ENCODE data around the gene JPH4.

JPH4 gene

DNA sequence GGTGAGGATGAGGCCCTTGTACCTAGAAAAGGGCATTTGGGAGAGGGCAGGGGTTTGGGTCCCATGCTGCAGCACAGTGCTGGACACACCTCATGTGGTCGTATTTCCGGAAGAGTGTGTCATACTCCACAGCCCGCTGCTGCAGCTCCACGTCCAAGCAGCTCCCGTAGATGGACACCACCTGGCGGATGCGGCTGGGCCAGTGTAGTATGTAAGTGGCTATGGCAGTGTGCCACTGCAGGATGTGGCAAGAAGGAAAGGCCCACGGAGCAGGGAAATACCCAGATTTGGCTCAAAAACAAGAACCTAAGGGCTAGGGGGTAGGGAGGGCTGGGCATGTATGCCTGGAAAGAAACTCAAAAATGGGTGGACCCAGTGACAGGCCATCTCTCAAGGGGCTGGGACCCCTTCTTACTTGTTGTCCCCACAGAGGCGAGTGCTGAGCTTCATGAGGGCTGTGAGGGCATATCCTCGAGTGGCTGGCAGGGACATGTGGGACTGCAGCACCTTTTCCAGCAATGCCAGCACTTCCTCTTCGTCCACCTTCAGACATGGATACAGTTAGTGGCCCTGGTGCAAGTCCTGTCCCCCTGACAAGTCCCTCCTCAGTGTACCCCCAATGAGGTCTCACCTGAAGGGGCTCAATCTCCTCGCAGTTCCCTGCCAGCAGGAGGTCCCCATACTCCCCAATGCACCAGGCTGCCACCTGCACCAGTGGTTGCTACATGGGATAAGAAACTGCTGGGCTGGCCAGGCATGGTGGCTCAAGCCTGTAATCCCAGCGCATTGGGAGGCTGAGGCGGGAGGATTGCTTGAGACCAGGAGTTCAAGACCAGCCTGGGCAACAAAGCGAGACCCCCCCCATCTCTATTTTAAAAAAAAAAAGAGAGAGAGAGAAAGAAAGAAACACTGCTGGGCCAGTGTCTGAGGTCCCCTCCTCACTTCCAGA lies 16.4 kb downstream of the JPH4 start:
- DNase-seq = no peak

DNA sequence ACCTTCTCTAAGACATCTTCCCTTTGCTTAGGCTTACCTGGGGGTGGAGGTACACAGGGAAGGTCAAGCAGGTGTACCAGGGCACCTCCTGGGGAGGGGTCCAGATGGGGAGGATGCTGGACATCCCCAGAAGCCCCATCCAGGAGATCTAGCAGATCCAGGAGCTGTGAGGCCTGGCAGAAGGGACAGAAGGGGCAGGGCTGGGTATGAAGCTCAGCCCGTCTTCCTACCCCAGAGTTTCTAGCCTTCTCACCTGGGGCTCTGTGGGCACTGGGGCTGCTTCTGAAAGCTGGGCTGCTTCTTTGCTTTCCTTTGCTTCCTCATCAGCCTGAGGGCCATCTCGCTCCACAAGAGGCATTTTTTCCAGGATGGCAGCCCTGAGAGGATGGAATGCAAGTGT lies 17.3 kb downstream of the JPH4 start:
- no peak for DNase-seq

DNA sequence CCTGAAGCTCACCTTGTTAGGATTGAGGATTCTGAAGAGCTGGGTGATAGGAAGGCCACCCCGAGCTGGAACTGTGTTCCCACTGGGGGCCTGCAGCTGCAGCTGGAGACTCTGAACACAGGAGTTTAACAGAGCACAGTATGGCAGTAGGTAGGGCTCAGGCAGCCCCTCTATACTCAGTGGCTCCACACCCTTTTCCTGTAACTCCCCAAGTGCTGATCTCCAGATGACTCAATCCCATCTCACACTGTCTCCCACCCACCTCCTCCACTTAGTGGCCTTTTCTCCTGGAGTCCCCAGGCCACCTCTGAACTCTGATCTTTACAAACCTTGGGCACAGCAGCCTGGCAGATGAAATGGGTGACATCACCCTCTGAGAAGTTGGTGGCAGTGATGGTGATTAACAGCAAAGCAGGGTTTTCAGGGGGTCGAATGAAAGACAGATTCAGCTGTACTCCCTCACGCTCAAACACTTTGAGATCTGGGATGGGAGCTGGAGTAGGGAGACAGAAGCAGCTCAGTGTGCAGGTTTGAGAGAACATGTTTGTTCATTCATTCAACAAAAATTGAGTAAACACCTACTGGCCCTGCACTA lies 18.6 kb downstream of the JPH4 start:
- no peak for DNase-seq

DNA sequence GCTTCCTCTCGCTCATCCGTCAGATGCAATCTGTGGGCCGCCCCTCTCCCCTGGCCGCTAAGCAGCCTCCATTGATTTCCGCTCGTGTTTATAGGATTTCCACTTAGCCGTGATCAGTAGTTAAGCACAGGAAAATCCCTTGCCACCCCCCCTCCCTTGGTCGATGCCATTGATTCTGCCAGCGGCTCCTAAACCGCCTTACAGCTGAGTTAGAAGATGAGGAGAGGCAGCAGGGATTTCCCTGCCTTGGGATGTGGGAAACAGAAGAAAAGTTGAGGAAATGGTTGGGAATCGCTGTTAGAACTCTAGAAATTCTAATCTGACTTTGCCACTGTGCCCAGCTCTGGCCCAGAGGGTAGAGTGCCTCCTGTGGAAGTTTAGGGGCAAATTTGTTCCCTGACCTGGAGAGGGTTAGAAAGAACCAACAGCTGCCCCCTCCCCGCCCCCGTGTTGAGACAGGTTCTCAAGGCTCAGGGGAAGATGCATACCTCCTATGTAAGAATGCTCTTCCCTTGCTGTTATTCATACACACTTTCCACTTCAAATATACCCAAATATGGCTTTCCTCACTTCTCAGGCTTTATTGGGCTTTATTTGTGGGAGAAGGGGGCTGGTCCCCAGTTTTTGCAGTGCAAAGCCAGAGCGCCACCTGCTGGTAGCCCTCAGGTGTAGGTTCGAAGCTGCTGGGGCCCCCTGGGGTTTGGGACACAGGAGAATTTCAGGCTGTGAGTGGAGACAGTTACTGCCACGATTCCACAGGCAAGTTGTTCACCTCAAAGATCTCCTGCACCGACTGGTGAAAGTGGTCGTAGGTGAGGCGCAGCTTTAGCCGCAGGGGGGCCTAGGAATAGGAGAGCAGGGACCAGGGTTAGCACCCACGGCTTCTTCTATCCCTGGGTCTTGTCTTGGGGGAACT lies 19.3 kb downstream of the JPH4 start:
- peak; percentile 78 for DNase-seq

DNA sequence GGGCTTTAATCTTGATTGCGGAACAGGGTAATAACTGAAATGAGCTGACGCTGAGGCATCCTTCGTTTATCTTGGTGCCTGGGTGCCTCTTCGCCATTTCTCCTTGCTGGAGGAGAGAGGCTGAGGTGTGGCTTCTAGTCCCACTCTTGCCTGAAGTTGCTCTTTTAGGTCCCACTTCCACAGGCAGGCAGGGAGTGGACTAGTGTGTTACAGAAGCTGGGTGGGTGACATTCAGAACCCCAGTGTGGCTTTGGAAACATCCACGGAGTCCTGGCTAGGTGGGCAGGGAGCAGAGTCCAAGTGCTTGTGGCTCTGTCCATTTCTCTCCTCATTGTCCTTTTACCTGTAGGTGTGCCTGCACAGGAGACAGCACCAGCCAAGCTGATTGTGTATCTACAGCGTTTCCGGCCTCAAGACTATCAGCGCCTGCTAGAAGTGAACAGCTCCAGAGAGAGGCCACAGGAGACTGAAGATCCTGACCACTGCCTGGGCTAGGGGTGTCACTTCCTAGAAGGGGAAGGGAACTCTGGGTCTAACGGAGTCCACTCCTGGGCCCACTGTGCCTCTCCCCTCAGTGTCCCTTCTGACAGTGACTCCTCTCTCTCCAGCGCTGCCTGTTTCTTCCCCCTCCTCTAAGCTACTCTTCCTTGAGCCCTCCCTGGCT lies 20.1 kb downstream of the JPH4 start:
- no peak for DNase-seq

DNA sequence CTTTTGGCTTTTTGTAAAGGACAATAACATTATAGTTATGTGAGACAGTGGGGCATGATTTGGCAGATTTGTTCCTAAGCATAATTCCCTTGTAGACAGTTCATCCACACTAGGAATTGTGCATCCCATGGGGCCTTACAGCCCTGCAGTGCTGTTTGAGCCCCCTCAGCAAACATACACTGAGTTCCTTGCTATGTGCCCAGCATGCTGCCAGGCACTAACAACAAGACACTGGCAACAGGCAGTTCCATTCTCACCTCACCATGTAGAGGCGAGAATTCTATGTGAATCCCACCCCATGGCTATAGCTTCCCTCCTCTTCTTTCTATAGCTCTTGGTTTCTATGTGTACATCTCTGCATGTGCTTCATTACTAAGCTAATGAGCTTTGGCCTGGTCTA lies 20.6 kb downstream of the JPH4 start:
- DNase-seq = no peak

DNA sequence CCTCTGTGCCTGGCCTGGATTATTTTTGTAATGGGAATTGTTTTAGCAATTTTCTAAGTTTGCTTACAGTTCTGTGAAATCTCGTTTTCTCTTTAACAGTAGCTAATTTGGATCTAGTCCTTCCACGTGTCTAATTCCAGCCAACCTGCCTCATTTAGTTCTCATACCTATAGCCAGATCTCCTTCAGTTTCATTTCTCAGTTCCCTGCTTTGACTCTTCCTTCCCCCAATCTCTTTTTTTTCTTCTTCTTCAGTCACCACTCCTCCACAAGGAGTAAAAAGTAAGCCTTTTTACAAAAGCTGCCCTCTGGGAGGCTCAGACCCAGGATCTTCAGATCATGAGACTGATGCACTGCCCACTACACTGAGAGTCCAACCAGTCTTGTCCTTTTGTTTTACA lies 21.1 kb downstream of the JPH4 start:
- no peak for DNase-seq

DNA sequence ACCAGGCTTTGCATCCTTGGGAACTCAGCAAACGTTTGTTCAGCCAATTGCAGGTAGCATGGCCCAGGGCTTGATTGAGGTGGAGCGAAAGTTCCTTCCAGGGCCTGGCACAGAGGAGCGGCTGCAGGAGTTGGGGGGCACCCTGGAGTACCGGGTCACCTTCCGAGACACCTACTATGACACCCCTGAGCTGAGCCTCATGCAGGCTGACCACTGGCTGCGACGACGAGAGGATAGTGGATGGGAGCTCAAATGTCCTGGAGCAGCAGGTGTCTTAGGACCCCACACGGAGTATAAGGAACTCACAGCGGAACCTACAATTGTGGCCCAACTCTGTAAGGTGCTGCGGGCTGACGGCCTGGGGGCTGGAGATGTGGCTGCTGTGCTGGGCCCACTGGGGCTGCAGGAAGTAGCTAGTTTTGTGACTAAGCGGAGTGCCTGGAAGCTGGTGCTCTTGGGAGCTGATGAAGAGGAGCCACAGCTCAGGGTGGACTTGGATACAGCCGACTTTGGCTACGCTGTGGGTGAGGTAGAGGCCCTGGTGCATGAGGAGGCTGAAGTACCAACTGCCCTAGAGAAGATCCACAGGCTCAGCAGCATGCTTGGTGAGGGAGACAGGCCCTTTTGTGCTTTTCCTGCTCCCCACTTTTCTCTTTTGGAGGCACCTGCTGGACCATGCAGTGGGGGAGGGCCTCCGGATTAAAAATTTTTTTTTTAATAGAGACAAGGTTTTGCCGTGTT lies 21.7 kb downstream of the JPH4 start:
- DNase-seq = no peak

DNA sequence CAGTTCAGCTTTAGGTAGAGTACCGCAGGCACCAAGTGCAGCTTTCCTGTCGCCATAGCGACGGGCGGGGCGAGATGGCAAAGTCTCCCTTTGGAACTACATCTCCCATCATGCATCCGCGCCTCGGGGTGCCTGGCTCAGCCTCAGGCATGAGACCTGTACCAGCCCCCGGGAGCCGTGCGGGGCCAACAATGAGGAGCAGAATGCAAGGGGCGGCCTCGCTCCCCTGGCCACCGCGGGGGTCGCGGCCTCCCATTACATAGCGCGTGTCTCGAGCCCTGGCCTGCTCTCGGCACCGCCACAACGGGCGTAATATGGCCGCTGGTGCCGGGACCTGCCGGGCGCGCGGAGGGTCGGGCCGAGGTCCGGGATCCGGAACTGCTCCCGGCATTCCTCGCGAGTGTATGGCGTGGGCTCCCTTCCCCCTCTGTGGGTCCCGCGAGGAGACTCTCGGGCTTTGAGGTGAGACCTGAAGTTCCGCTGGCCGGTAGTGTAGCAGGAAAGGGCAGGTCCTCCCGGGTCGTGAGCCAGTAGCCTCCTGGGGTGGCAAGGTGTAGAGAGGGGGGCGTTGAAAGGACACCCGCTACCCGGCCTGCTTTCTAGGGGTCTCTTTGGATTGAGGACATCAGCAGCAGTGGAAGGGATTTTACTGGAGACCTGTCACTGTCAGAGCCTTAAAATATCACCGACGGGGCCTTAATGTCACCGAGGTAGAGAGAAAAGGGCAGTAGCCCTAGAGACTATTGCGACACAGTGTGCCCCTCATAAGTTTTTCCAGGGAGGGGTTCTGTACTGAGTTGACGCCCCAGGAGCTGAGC lies 22.5 kb downstream of the JPH4 start, which contains the start of gene THTPA:
Gene THTPA, plus strand, starts transcription at position 390 of the 818 bp plus-strand sequence. CDS start 487 bp downstream, outside the sequence.
- DNase-seq = peak; percentile 94

DNA sequence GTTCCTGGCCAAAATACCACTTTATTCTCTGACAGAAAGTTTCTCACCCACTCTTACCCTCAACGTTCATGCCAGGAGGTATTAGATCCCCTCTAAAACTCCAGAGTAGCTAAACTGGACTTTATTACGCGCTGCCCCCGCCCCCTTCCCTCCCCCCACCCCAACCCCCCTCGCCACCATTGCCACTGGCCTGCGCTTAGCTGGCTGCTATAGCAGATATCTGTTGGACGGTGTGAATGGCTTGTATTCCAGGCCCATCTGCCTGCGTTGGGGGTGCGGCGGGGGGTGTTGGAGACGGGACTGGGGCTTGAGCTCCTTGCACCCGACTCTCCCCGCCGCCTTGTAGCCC lies 23.1 kb downstream of the JPH4 start:
- DNase-seq = no peak

DNA sequence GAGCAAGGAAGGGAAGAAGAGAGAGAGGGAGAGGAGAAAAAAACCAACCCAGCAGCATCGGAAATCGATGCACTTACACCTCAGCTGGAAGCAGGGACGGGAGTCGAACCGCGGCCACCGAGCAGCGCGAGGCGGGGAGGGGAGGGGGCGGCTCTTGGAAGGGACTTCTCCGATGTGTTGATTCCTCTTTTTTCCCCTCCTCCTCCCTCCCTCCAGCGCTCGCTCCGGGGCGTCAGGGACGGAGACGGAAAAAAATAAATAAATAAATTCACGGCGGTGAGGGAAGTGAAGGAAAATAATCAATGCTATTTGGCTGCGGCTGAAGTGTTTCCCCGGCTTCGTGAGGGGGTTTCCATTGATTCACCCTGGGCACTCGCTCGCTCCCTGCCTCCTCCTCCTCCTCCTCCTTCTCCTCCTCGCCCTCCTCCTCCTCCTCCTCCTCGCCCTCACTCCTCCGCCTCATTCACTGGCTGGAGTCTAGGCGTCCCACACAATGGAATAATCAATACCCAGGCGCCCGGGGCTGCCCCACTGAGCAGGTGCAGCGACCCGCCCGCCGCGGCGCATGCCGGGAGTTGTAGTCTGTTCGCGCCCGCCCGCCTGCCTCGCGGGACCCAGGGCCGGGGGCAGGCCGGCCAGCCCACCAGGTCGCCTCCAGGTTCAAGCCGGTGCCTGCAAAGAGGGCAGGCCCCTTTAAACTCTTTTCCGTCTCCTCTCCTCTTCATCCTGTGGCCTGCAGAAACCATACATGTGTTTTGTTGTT lies 27.1 kb downstream of the JPH4 start, which contains the start of gene ZFHX2:
Gene ZFHX2, minus strand, starts transcription at position 500 of the 763 bp plus-strand sequence. CDS start 16,440 bp downstream, outside the sequence.
- DNase-seq = peak; percentile 81

DNA sequence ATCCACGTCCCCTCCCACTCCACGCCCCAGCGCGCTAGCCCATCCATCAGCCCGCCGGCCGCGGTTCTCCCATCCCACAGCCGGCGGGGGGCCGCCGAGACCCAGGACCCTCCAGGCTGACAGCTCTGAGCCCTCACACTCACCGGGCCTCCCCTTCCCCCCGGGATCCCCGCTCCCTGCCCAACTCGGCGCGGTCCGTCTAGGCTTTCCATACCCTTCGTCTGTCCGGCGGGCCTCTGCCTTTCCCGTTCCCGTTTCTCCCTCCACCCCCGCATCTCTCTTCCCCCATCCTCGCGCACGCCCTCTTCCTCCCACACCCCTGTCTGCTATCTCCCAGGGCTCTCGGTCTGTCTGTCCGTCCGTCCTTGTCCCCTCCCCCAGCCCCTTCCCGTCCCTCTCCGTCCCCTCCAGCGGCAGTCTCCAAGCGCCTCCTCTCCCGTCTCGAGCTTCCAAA lies 27.8 kb downstream of the JPH4 start:
- DNase-seq = no peak

DNA sequence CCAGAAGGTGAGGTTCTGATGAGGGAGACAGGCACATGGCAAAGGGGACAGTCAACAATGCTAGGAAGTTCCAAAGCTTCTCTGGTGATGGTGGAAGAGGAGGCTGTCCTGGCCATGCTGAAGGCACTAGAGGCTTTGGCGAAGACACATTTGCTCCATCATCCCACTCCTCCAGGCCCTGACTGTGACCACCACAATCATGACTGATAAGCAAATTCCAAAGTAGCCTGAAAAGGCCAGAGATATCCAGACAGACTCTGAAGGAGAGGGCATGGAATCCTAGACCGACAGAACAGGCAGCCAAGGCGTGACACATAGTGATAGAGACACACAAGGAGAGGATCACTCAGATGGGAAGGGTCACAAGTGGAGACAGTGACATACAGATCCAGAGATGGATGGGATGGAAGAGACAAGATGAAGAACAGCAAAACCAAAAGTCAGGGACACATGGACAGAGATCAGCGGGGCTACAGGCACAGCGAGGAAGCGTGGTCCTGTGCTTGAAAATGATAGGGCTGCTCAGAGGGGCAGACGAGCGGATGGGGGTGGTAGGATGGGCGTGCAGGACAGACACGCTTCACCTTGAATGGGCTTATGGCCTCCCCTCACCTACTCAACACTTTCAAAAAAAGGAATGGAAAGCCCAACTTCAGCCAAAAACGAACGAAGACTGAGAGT lies 28.3 kb downstream of the JPH4 start:
- DNase-seq = no peak

DNA sequence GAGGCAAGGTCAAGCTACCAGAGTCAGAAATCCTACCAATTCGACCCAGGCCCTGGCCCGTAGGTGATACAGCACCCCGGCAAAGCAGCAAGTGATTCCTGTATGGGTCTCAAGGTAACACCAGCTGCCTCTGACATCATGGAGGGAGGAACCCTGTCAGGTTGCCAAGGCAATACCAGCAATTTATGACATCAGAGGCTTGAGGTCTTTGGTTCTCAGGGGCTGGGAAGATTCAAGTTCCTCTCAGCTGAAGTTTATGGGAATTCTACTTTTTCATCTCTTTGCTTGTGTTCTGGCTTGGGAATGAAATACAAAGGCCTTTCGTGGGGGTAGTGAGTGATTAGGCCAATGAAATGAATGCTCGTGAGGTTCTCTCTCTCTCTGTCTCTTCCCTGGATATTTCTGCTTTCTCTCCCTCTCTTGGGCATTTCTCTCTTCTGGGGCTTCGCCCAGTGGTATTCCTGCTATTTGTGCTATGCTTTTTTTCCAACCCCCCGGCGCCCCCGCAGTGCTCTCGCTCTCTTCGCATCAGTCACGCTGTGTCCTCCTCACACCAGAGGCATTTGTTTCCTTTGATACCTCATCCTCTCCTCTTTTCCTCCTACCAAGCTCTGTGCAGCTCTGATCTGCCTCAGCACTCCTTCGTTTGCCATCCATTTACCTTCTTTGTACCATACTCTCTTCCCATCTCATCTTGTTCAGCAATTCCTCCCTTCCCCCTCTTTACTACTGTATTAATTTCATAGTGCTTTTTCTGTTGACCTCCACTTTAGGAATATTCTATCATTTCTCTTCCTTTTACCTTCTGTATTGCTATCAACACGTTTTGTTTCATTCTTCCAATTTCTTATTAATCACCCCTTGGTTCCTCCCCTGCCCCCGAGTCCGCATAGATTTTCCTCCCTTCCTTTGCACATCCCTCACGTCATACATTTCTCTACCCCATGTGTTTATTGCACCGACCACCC lies 30.0 kb downstream of the JPH4 start:
- no peak for DNase-seq

DNA sequence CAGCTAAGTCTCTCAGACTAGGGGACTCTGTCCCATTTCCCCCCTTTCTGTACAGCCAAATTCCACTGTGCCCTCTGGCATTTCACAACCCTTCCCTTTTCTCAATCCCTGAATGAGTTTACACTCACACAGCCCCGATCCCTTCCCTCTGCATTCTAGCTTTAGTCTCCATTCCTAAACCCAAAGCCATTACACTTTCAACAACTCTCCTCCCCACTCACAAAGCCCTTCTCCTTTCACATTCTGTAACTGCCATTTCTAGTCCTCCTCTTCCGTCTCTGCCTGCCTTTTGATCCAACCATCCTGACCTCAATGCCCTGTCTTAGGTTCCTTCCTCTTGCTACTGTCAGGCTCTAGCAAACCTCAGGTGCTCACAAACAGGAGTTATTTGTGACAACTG lies 30.7 kb downstream of the JPH4 start:
- DNase-seq = no peak

DNA sequence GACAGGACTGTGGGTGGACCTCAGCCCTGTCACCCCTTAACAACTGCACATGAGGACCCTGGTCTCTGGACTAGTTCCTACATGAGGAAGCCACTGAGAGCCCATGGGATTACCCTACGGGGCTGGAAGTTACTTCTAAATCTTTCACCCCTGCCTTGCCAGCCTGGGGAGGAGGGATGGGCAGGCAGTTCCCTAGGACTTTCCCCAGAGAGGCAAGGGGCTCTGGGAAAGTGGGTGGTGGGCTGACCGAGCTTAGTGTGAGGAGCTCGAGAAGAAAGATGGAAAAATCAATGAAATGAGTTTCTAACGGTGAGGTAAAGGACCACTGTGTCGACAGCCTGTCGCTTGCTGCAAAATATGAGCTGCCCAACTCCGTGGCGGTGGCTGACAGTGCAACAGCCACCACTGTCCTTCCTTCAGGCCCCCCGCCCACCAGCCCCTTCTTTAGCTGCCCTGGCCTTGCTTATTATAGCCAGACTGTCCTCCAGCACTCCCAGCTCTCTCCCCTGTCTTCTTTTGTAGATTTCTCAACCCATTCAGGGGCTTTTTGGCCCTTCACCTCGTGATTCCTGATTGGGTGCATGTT lies 32.0 kb downstream of the JPH4 start:
- no peak for DNase-seq

DNA sequence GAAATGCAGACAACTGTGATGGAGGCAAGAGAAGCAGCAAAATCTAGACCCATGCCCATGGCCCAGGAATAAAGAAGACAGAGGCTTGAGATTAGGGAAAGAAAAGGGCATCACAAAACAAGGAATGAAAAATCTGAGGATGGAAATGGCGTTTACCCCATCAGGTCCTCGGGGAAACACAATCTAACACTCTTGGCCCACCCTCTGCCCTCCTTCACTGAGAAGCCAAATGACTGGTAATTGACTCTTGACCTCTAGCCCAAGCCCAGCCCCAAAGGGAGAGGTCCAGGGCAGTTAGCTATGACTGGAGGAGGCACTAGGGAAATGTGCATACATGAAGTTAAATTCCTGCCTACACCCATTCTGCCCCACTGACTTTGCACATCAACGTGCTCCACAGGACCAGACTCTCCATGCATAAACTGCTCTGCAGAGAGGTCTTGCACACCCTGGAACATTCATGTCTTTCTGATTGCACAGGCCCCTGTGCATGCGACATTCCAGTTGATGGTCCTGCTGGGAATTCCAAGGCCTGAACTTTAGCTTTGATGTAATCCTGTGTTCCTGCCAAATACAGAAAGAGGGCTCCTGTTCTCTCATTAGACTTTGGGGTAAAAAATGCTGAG lies 32.7 kb downstream of the JPH4 start:
- DNase-seq = no peak
